ENCODE results near the gene GNL1.

Gene GNL1

DNA sequence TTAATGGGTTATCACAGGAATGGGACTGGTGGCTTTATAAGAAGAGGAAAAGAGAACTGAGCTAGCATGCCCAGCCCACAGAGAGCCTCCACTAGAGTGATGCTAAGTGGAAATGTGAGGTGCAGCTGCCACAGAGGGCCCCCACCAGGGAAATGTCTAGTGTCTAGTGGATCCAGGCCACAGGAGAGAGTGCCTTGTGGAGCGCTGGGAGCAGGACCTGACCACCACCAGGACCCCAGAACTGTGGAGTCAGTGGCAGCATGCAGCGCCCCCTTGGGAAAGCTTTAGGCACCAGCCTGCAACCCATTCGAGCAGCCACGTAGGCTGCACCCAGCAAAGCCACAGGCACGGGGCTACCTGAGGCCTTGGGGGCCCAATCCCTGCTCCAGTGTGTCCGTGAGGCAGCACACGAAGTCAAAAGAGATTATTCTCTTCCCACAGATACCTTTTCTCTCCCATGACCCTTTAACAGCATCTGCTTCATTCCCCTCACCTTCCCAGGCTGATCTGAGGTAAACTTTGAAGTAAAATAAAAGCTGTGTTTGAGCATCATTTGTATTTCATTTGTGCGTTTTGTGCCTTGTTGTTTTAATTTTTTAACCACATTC is 62.5 kb downstream of the GNL1 start:
- peak; percentile 81 for DNase-seq

DNA sequence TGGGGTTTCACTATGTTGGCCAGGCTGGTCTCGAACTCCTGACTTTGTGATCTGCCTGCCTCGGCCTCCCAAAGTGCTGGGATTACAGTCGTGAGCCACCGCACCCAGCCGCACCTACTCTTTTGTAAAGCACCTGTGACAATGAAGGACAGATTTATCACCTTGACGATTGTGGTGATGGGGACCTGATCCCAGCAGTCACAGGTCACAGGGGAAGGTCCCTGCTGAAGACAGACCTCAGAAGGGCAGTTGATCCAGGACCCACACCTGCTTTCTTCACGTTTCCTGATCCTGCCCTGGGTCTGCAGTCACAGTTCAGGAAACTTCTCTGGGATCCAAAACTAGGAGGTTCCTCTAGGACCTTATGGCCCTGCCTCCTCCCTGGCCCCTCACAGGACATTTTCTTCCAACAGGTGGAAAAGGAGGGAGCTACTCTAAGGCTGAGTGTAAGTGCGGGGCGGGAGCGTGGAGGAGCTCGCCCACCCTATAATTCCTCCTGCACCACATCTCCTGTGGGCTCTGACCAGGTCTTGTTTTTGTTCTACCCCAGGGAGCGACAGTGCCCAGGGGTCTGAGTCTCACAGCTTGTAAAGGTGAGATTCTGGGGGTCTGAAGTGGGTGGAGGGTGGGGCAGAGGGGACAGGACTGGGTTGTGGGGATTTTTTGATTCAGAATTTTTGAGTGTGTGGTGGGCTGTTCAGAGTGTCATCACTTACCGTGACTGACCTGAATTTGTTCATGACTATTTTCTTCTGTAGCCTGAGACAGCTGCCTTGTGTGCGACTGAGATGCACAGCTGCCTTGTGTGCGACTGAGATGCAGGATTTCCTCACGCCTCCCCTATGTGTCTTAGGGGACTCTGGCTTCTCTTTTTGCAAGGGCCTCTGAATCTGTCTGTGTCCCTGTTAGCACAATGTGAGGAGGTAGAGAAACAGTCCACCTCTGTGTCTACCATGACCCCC is 64.0 kb downstream of the GNL1 start:
- no peak for DNase-seq

All from activated CD8-positive, alpha-beta memory T cell treated with anti-CD3 and anti-CD28 coated beads, Interleukin-2, amount 50 U/mL, for 48 hours (primary cell).